Measurements from ENCODE around the gene IL17A. TPM values are rescaled to one million over a fixed set of nuclear protein-coding genes. Genes with fewer than 3 reads are reported as not detected.

Gene IL17A
- total and polyA plus RNA-seq, 3 experiments from 2014 or later: 0.51 to 0.63 TPM; not detected in 1

- Histone ChIP-seq H3K4me1 (ENCODE audit: insufficient read depth, low read length) (peaks cover 6% of the 10 kb centered on the region), H3K27ac (ENCODE audit: low read depth, low read length) (no peak overlapping the region), H3K27me3 (ENCODE audit: insufficient read depth, low read length, poor library complexity, severe bottlenecking) (no peaks in the 10 kb centered on the region), H3K4me3 (ENCODE audit: low read length) (no peak overlapping the region), H3K36me3 (ENCODE audit: insufficient read depth, low read length) (no peaks in the 10 kb centered on the region), H3K9me3 (ENCODE audit: low read length) (no peaks in the 10 kb centered on the region)
- ChIA-PET POLR2A (no interaction called here), CTCF (no interaction called here)
- Mint-ChIP-seq H3K4me1 (peaks cover 27 to 38% (median 35%) of the 10 kb centered on the region in 3 donors), H3K27ac (peak overlapping the region in 3 of 8 donors; percentile 12 to 44 (median 18)), H3K27me3 (peaks cover 7 to 29% of the 10 kb centered on the region in 2 donors), H3K4me3 (peak overlapping the region in 2 of 7 donors; percentile 41), H3K36me3 (no peaks in the 10 kb centered on the region), H3K9me3 (no peaks in the 10 kb centered on the region)
- DNase-seq: peak in 3 of 5 donors; percentile 28 to 74 (median 58)
Observed at GRCh38 chr6:52176550-52176949, 9.6 kb upstream of the IL17A start.

DNA sequence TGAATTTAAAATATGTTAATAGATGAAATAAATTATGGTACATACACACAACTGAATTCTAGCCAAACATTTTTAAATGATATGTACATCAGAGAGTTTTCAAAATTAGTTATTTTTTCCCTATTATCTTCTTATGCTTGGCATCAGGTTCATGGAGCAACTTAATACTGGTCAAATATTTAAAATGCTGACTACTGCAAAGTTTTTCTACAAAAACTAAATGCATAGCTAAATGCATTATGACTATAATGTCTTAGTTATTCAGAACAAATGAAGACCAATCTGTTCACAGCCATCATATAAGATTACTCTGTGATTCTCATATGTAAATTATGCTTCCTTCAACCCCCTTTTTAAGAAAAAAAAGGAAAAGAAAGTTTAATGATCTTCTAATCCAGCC is 8.2 kb upstream of the IL17A start:
- peaks cover 12 to 30% of the 10 kb centered on the region in 2 donors for H3K27me3 Mint-ChIP-seq

GRCh38 chr6:52180787-52181558 is 5.2 kb upstream of the IL17A start:
- no peaks in the 10 kb centered on the region for H3K27me3 ChIP-seq (ENCODE audit: insufficient read depth, low read length, poor library complexity, severe bottlenecking)
- no peak overlapping the region for H3K4me3 ChIP-seq (ENCODE audit: low read length)
- Mint-ChIP-seq H3K27me3 (peaks cover 30 to 47% of the 10 kb centered on the region in 2 donors), H3K4me1 (peaks cover 25 to 30% (median 29%) of the 10 kb centered on the region in 3 donors), H3K27ac (no peak overlapping the region), H3K36me3 (no peaks in the 10 kb centered on the region), H3K4me3 (peak overlapping the region in 1 of 7 donors; percentile 21), H3K9me3 (no peaks in the 10 kb centered on the region)
- no peaks in the 10 kb centered on the region for H3K9me3 ChIP-seq (ENCODE audit: low read length)
- POLR2A ChIA-PET: no interaction called here
- H3K36me3 ChIP-seq (ENCODE audit: insufficient read depth, low read length): no peaks in the 10 kb centered on the region
- H3K27ac ChIP-seq (ENCODE audit: low read depth, low read length): no peak overlapping the region
- peaks cover 6% of the 10 kb centered on the region for H3K4me1 ChIP-seq (ENCODE audit: insufficient read depth, low read length)
- no peak for DNase-seq
- CTCF ChIA-PET: no interaction called here

More for the DNA sequence above, 8.2 kb upstream of the IL17A start:
- no peak overlapping the region for H3K4me3 ChIP-seq (ENCODE audit: low read length)
- H3K9me3 ChIP-seq (ENCODE audit: low read length): no peaks in the 10 kb centered on the region
- ChIA-PET POLR2A (no interaction called here), CTCF (no interaction called here)
- Mint-ChIP-seq H3K36me3 (no peaks in the 10 kb centered on the region), H3K4me3 (no peak overlapping the region), H3K4me1 (peaks cover 27 to 38% (median 35%) of the 10 kb centered on the region in 3 donors), H3K27ac (no peak overlapping the region), H3K9me3 (no peaks in the 10 kb centered on the region)
- H3K27ac ChIP-seq (ENCODE audit: low read depth, low read length): no peak overlapping the region
- no peaks in the 10 kb centered on the region for H3K36me3 ChIP-seq (ENCODE audit: insufficient read depth, low read length)
- no peaks in the 10 kb centered on the region for H3K27me3 ChIP-seq (ENCODE audit: insufficient read depth, low read length, poor library complexity, severe bottlenecking)
- DNase-seq: no peak
- H3K4me1 ChIP-seq (ENCODE audit: insufficient read depth, low read length): peaks cover 6% of the 10 kb centered on the region

DNA sequence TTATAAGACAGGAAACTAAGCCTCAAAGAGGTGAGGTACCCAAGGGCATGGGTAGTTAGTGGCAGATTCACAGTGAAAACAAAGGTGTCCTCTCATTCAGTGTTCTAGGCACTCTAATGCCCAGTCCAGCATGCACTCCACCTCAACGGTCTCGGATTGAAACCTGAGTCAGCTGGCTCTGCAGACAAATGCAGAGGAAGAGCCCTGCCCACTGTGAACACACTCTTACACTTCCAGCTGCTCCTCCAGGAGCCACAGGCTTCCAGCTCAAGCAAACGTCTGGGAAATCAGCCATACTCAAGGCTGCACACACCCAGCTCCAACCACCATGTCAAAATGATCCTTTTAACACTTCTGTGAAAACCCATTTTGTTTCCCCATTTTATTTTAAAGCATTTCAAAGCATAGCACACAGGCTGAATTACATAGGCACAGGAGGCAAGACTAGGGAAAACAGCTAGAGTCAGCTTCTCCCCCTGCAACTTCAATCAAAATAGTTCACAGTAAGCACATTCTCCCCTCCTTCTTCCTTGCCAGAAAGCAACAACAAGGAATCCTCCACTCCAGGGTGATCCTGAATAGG is 3.0 kb upstream of the IL17A start:
- H3K27me3 ChIP-seq (ENCODE audit: insufficient read depth, low read length, poor library complexity, severe bottlenecking): no peaks in the 10 kb centered on the region
- no peak overlapping the region for H3K4me3 Mint-ChIP-seq
- H3K27me3 Mint-ChIP-seq: peaks cover 34 to 61% of the 10 kb centered on the region in 2 donors
- H3K27ac ChIP-seq (ENCODE audit: low read depth, low read length): no peak overlapping the region
- H3K9me3 Mint-ChIP-seq: no peaks in the 10 kb centered on the region
- H3K36me3 ChIP-seq (ENCODE audit: insufficient read depth, low read length): no peaks in the 10 kb centered on the region
- H3K27ac Mint-ChIP-seq: no peak overlapping the region
- no peak for DNase-seq
- ChIA-PET POLR2A (no interaction called here), CTCF (interaction anchor here (1.1 kb wide), 1 partner anchor 81 kb away, joined by 4 read pairs; no protein-coding TSS in a partner anchor)
- H3K4me1 ChIP-seq (ENCODE audit: insufficient read depth, low read length): no peaks in the 10 kb centered on the region
- no peaks in the 10 kb centered on the region for H3K36me3 Mint-ChIP-seq
- peaks cover 11 to 16% (median 13%) of the 10 kb centered on the region in 3 donors for H3K4me1 Mint-ChIP-seq
- no peak overlapping the region for H3K4me3 ChIP-seq (ENCODE audit: low read length)
- H3K9me3 ChIP-seq (ENCODE audit: low read length): no peaks in the 10 kb centered on the region

DNA sequence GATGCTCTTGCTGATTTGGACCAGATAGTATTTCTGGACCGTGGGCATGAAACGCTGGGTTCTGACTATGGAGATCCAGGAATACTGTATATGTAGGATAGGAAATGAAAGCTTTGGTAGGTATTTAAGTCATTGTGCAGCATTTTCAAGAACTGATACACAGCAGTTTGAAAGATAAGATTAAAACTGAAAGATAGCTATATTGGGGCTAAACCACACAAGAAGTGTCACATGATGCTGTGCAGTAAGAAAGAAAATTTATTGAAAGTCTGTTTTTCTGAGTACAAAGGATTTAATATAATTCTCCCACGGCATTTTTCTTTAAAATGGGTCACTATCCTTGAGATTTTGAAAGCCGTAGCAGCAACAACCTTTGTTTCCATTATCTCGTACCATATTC is 305 bp downstream of the IL17A start:
- Histone ChIP-seq H3K4me1 (ENCODE audit: insufficient read depth, low read length) (no peaks in the 10 kb centered on the region), H3K27ac (ENCODE audit: low read depth, low read length) (no peak overlapping the region), H3K36me3 (ENCODE audit: insufficient read depth, low read length) (no peaks in the 10 kb centered on the region), H3K9me3 (ENCODE audit: low read length) (no peaks in the 10 kb centered on the region), H3K4me3 (ENCODE audit: low read length) (no peak overlapping the region), H3K27me3 (ENCODE audit: insufficient read depth, low read length, poor library complexity, severe bottlenecking) (no peaks in the 10 kb centered on the region)
- Mint-ChIP-seq H3K27ac (no peak overlapping the region), H3K4me3 (peak overlapping the region in 1 of 7 donors; percentile 12), H3K27me3 (peaks cover 32 to 67% of the 10 kb centered on the region in 2 donors), H3K4me1 (no peaks in the 10 kb centered on the region), H3K36me3 (no peaks in the 10 kb centered on the region), H3K9me3 (no peaks in the 10 kb centered on the region)
- ChIA-PET CTCF (no interaction called here), POLR2A (no interaction called here)
- no peak for DNase-seq

DNA sequence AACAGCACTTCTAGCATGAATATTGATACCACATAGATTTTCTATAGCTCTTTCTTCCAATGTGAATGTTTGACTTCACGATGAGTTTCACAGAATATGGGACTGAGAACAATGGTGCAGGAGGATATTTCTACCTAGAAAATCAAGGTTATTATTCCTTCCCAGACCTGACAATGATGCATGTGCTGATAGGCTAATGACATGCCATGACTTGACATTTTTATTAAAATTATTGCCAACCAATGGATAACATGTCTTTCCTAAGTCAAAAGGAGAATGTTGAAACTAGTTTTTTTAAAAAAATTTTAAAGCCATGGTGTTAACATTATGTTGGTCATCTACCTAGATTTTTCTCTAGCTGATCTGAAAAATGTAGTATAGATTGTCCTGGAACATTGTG is 923 bp downstream of the IL17A start:
- H3K27ac Mint-ChIP-seq: no peak overlapping the region
- H3K27me3 ChIP-seq (ENCODE audit: insufficient read depth, low read length, poor library complexity, severe bottlenecking): no peaks in the 10 kb centered on the region
- no peaks in the 10 kb centered on the region for H3K4me1 Mint-ChIP-seq
- ChIA-PET CTCF (no interaction called here), POLR2A (no interaction called here)
- H3K36me3 Mint-ChIP-seq: no peaks in the 10 kb centered on the region
- H3K4me3 ChIP-seq (ENCODE audit: low read length): no peak overlapping the region
- H3K9me3 Mint-ChIP-seq: no peaks in the 10 kb centered on the region
- no peaks in the 10 kb centered on the region for H3K4me1 ChIP-seq (ENCODE audit: insufficient read depth, low read length)
- no peaks in the 10 kb centered on the region for H3K9me3 ChIP-seq (ENCODE audit: low read length)
- H3K27me3 Mint-ChIP-seq: peaks cover 35 to 73% of the 10 kb centered on the region in 2 donors
- DNase-seq: no peak
- H3K36me3 ChIP-seq (ENCODE audit: insufficient read depth, low read length): no peaks in the 10 kb centered on the region
- no peak overlapping the region for H3K27ac ChIP-seq (ENCODE audit: low read depth, low read length)
- no peak overlapping the region for H3K4me3 Mint-ChIP-seq

DNA sequence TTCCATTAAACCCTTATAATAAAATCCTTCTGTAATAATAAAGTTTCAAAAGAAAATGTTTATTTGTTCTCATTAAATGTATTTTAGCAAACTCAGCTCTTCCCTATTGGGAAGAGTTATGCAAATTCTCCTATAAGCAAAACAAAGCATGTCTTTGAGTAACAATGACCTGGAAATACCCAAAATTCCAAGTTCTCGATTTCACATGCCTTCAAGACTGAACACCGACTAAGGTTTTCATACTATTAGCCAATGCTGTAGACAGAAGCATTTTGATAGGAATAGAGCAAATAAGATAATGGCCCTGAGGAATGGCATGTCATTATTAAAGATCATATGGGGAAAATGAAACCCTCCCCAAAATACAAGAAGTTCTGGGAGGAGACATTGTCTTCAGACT is 3.8 kb downstream of the IL17A start:
- Histone ChIP-seq H3K4me1 (ENCODE audit: insufficient read depth, low read length) (no peaks in the 10 kb centered on the region), H3K36me3 (ENCODE audit: insufficient read depth, low read length) (no peaks in the 10 kb centered on the region), H3K27ac (ENCODE audit: low read depth, low read length) (no peak overlapping the region), H3K27me3 (ENCODE audit: insufficient read depth, low read length, poor library complexity, severe bottlenecking) (peaks cover 4% of the 10 kb centered on the region), H3K9me3 (ENCODE audit: low read length) (no peaks in the 10 kb centered on the region), H3K4me3 (ENCODE audit: low read length) (no peak overlapping the region)
- Mint-ChIP-seq H3K4me3 (no peak overlapping the region), H3K27ac (no peak overlapping the region), H3K36me3 (no peaks in the 10 kb centered on the region), H3K4me1 (no peaks in the 10 kb centered on the region), H3K27me3 (peaks cover 18 to 67% of the 10 kb centered on the region in 2 donors), H3K9me3 (no peaks in the 10 kb centered on the region)
- POLR2A ChIA-PET: no interaction called here
- CTCF ChIA-PET: no interaction called here
- no peak for DNase-seq

- Histone ChIP-seq H3K4me3 (ENCODE audit: low read length) (no peak overlapping the region), H3K36me3 (ENCODE audit: insufficient read depth, low read length) (no peaks in the 10 kb centered on the region), H3K27me3 (ENCODE audit: insufficient read depth, low read length, poor library complexity, severe bottlenecking) (peaks cover 4% of the 10 kb centered on the region), H3K9me3 (ENCODE audit: low read length) (no peaks in the 10 kb centered on the region), H3K4me1 (ENCODE audit: insufficient read depth, low read length) (no peaks in the 10 kb centered on the region), H3K27ac (ENCODE audit: low read depth, low read length) (no peak overlapping the region)
- Mint-ChIP-seq H3K4me3 (peak overlapping the region in 1 of 7 donors; percentile 38), H3K27ac (no peak overlapping the region), H3K27me3 (peaks cover 15 to 68% of the 10 kb centered on the region in 2 donors), H3K36me3 (no peaks in the 10 kb centered on the region), H3K9me3 (no peaks in the 10 kb centered on the region), H3K4me1 (no peaks in the 10 kb centered on the region)
- CTCF ChIA-PET: interaction anchor here (1.4 kb wide), 1 partner anchor 16 kb away, joined by 3 read pairs; no protein-coding TSS in a partner anchor
- POLR2A ChIA-PET: no interaction called here
- DNase-seq: no peak
Observed at GRCh38 chr6:52190409-52190808, 4.2 kb downstream of the IL17A start.

Measured in CD8-positive, alpha-beta memory T cell (primary cell).